HEK293 (cell line): ENCODE measurements around the gene ACIN1.

Experiments used
- BCL11A ChIP-seq: fragments of 450-650 bp; formaldehyde crosslinking; IDR thresholded peaks from 2 replicates; pipeline ENCODE4 v1.5.1; 2016; ENCODE audit warnings: low read depth, missing biosample characterization, missing genetic modification characterization
- GLIS2 ChIP-seq: fragments of 450-650 bp; formaldehyde crosslinking; IDR thresholded peaks from 2 replicates; pipeline ENCODE4 v1.5.1; 2016; ENCODE audit warnings: missing biosample characterization, missing genetic modification characterization
- IKZF3 ChIP-seq: fragments of 450-650 bp; IDR thresholded peaks from 2 replicates; pipeline ENCODE4 v1.5.0; 2018; ENCODE audit warnings: missing biosample characterization, mild to moderate bottlenecking, missing genetic modification characterization, moderate library complexity
- KLF17 ChIP-seq: fragments of 450-650 bp; formaldehyde crosslinking; IDR thresholded peaks from 2 replicates; pipeline ENCODE4 v1.5.1; 2016; ENCODE audit warnings: missing biosample characterization, missing genetic modification characterization
- PATZ1 ChIP-seq: fragments of 450-650 bp; formaldehyde crosslinking; IDR thresholded peaks from 2 replicates; pipeline ENCODE4 v1.5.1; 2016; ENCODE audit warnings: missing biosample characterization, missing genetic modification characterization
- PRDM1 ChIP-seq: fragments of 450-650 bp; formaldehyde crosslinking; IDR thresholded peaks from 2 replicates; pipeline ENCODE4; 2016; ENCODE audit warnings: missing biosample characterization, missing genetic modification characterization
- PRDM10 ChIP-seq: fragments of 450-650 bp; formaldehyde crosslinking; IDR thresholded peaks from 2 replicates; pipeline ENCODE4 v1.5.1; 2016; ENCODE audit warnings: missing biosample characterization, missing genetic modification characterization
- PRDM4 ChIP-seq: fragments of 450-650 bp; formaldehyde crosslinking; IDR thresholded peaks from 2 replicates; pipeline ENCODE4 v1.5.1; 2017; ENCODE audit warnings: missing biosample characterization, missing genetic modification characterization
- SALL2 ChIP-seq: fragments of 450-650 bp; formaldehyde crosslinking; IDR thresholded peaks from 2 replicates; pipeline ENCODE4 v1.5.0; 2017; ENCODE audit warnings: missing biosample characterization, mild to moderate bottlenecking, missing genetic modification characterization, borderline replicate concordance
- SCRT1 ChIP-seq: fragments of 450-650 bp; formaldehyde crosslinking; IDR thresholded peaks from 2 replicates; pipeline ENCODE4 v1.5.1; 2016; ENCODE audit warnings: missing biosample characterization, missing genetic modification characterization, borderline replicate concordance
- SCRT2 ChIP-seq: fragments of 450-650 bp; formaldehyde crosslinking; IDR thresholded peaks from 2 replicates; pipeline ENCODE4 v1.5.1; 2016; ENCODE audit warnings: missing biosample characterization, missing genetic modification characterization
- SP7 ChIP-seq: fragments of 450-650 bp; formaldehyde crosslinking; IDR thresholded peaks from 2 replicates; pipeline ENCODE4 v1.5.1; 2016; ENCODE audit warnings: missing biosample characterization, missing genetic modification characterization
- ZBTB17 ChIP-seq: fragments of 450-650 bp; formaldehyde crosslinking; IDR thresholded peaks from 2 replicates; pipeline ENCODE4 v1.5.1; 2016; ENCODE audit warnings: missing biosample characterization, missing genetic modification characterization
- ZBTB21 ChIP-seq: fragments of 450-650 bp; formaldehyde crosslinking; IDR thresholded peaks from 2 replicates; pipeline ENCODE4 v1.5.1; 2017; ENCODE audit warnings: missing biosample characterization, missing genetic modification characterization
- ZFHX2 ChIP-seq: fragments of 450-650 bp; formaldehyde crosslinking; conservative IDR thresholded peaks from 2 replicates; pipeline ENCODE4 v1.5.1; 2016; ENCODE audit warnings: missing biosample characterization, missing genetic modification characterization
- ZFP69B ChIP-seq: fragments of 450-650 bp; formaldehyde crosslinking; IDR thresholded peaks from 2 replicates; pipeline ENCODE4 v1.5.1; 2016; ENCODE audit warnings: missing biosample characterization, missing genetic modification characterization
- ZNF10 ChIP-seq: fragments of 450-650 bp; formaldehyde crosslinking; IDR thresholded peaks from 2 replicates; pipeline ENCODE4 v1.5.1; 2017; ENCODE audit warnings: missing biosample characterization, missing genetic modification characterization
- ZNF184 ChIP-seq: fragments of 450-650 bp; IDR thresholded peaks from 2 replicates; pipeline ENCODE4 v1.5.1; 2018; ENCODE audit warnings: missing biosample characterization, mild to moderate bottlenecking, missing genetic modification characterization
- ZNF248 ChIP-seq: fragments of 450-650 bp; formaldehyde crosslinking; IDR thresholded peaks from 2 replicates; pipeline ENCODE4 v1.5.1; 2017; ENCODE audit warnings: missing biosample characterization, missing genetic modification characterization
- ZNF324 ChIP-seq: fragments of 450-650 bp; formaldehyde crosslinking; IDR thresholded peaks from 2 replicates; pipeline ENCODE4 v1.5.1; 2016; ENCODE audit warnings: missing biosample characterization, missing genetic modification characterization
- ZNF350 ChIP-seq: fragments of 450-650 bp; formaldehyde crosslinking; IDR thresholded peaks from 2 replicates; pipeline ENCODE4 v1.5.0; 2017; ENCODE audit warnings: missing biosample characterization, mild to moderate bottlenecking, missing genetic modification characterization
- ZNF354C ChIP-seq: fragments of 450-650 bp; formaldehyde crosslinking; IDR thresholded peaks from 2 replicates; pipeline ENCODE4 v1.5.1; 2016; ENCODE audit warnings: missing biosample characterization, missing genetic modification characterization, low read depth, borderline replicate concordance
- ZNF394 ChIP-seq: fragments of 450-650 bp; formaldehyde crosslinking; IDR thresholded peaks from 2 replicates; pipeline ENCODE4 v1.5.1; 2016; ENCODE audit warnings: missing biosample characterization, missing genetic modification characterization, mild to moderate bottlenecking, moderate library complexity, borderline replicate concordance
- ZNF510 ChIP-seq: fragments of 450-650 bp; formaldehyde crosslinking; IDR thresholded peaks from 2 replicates; pipeline ENCODE4 v1.5.1; 2018; ENCODE audit warnings: mild to moderate bottlenecking, missing genetic modification characterization, missing biosample characterization; ENCODE audit not compliant: insufficient replicate concordance
- ZNF548 ChIP-seq: fragments of 450-650 bp; formaldehyde crosslinking; IDR thresholded peaks from 2 replicates; pipeline ENCODE4 v1.5.1; 2016; ENCODE audit warnings: missing biosample characterization, missing genetic modification characterization
- ZNF560 ChIP-seq: fragments of 450-650 bp; formaldehyde crosslinking; IDR thresholded peaks from 2 replicates; pipeline ENCODE4 v1.5.1; 2017; ENCODE audit warnings: missing biosample characterization, missing genetic modification characterization, borderline replicate concordance
- ZNF585B ChIP-seq: fragments of 450-650 bp; formaldehyde crosslinking; IDR thresholded peaks from 2 replicates; pipeline ENCODE4 v1.5.1; 2016; ENCODE audit warnings: missing biosample characterization, missing genetic modification characterization
- ZNF660 ChIP-seq: fragments of 450-650 bp; IDR thresholded peaks from 2 replicates; pipeline ENCODE4 v1.5.1; 2018; ENCODE audit warnings: missing biosample characterization, mild to moderate bottlenecking, missing genetic modification characterization
- ZNF704 ChIP-seq: fragments of 450-650 bp; formaldehyde crosslinking; IDR thresholded peaks from 2 replicates; pipeline ENCODE4 v1.5.1; 2016; ENCODE audit warnings: missing biosample characterization, missing genetic modification characterization
- ZNF76 ChIP-seq: fragments of 450-650 bp; formaldehyde crosslinking; IDR thresholded peaks from 2 replicates; pipeline ENCODE4; 2016; ENCODE audit warnings: low read depth, missing biosample characterization, missing genetic modification characterization, borderline replicate concordance
- ZNF830 ChIP-seq: fragments of 450-650 bp; IDR thresholded peaks from 2 replicates; pipeline ENCODE4 v1.5.0; 2018; ENCODE audit warnings: missing biosample characterization, missing genetic modification characterization, low read depth, mild to moderate bottlenecking, moderate library complexity
- ZXDB ChIP-seq: fragments of 450-650 bp; formaldehyde crosslinking; IDR thresholded peaks from 2 replicates; pipeline ENCODE4 v1.5.1; 2016; ENCODE audit warnings: missing biosample characterization, missing genetic modification characterization

Gene ACIN1

GRCh38 chr14:23062002-23062401, 32.9 kb downstream of the ACIN1 start (continued):
- TF ChIP-seq PRDM4 (tag by site-specific recombination) (no peak), SP7 (peak; percentile 76), ZNF324 (tag by site-specific recombination) (peak; percentile 86), ZNF585B (tag by site-specific recombination) (no peak), ZNF394 (tag by site-specific recombination) (peak; percentile 58; the same call in 1 of the 2 replicates), ZNF350 (no peak), IKZF3 (tag by site-specific recombination) (peak; percentile 67), ZNF248 (tag by site-specific recombination) (no peak), ZNF660 (tag by site-specific recombination) (peak; percentile 73; the same call in 1 of the 2 replicates), SCRT2 (tag by site-specific recombination) (peak; percentile 87), GLIS2 (peak; percentile 56; the same call in 1 of the 2 replicates), ZFHX2 (peak; percentile 63), ZFP69B (no peak), ZNF510 (no peak), ZNF560 (tag by site-specific recombination) (no peak), ZXDB (peak; percentile 67), SCRT1 (peak; percentile 36; the same call in 1 of the 2 replicates), BCL11A (tag by site-specific recombination) (0 out of 2 replicates have a peak, but pooled peaks have one; percentile 46), ZNF184 (tag by site-specific recombination) (peak; percentile 71; the same call in 1 of the 2 replicates), SALL2 (tag by site-specific recombination) (no peak), ZBTB21 (peak; percentile 55), ZNF76 (tag by site-specific recombination) (no peak), ZNF830 (tag by site-specific recombination) (no peak), ZNF548 (no peak), PATZ1 (tag by site-specific recombination) (peak; percentile 69), PRDM1 (no peak), PRDM10 (tag by site-specific recombination) (peak; percentile 85), KLF17 (tag by site-specific recombination) (peak; percentile 46; the same call in 1 of the 2 replicates), ZNF354C (tag by site-specific recombination) (no peak), ZBTB17 (tag by site-specific recombination) (peak; percentile 74), ZNF704 (no peak), ZNF10 (tag by site-specific recombination) (peak; percentile 96)
